ENCODE data around the gene DSG2.

Gene DSG2

GRCh38 chr18:31586616-31587015 is 88.6 kb downstream of the DSG2 start:
- no peak for DNase-seq (ENCODE audit: extremely low read depth in 1 of 2, low read depth in 1 of 2)

- no peak for DNase-seq (ENCODE audit: extremely low read depth in 1 of 2, low read depth in 1 of 2)
These were observed 89.6 kb downstream of the DSG2 start for GRCh38 chr18:31587529-31587928.

GRCh38 chr18:31590570-31590969 is 92.6 kb downstream of the DSG2 start:
- DNase-seq (ENCODE audit: extremely low read depth in 1 of 2, low read depth in 1 of 2) = no peak

GRCh38 chr18:31591113-31591512 is 93.1 kb downstream of the DSG2 start:
- no peak for DNase-seq (ENCODE audit: extremely low read depth in 1 of 2, low read depth in 1 of 2)

- DNase-seq (ENCODE audit: extremely low read depth in 1 of 2, low read depth in 1 of 2) = no peak
These were observed 93.7 kb downstream of the DSG2 start, which contains the start of gene TTR for GRCh38 chr18:31591628-31592027. Gene TTR (plus strand): TSS chr18:31591877. CDS start chr18:31591903, 26 bp downstream.

- no peak for DNase-seq (ENCODE audit: extremely low read depth in 1 of 2, low read depth in 1 of 2)
These were observed 94.7 kb downstream of the DSG2 start for GRCh38 chr18:31592506-31593157.

- no peak for DNase-seq (ENCODE audit: extremely low read depth in 1 of 2, low read depth in 1 of 2)
These were observed 97.3 kb downstream of the DSG2 start for GRCh38 chr18:31595121-31595771.

GRCh38 chr18:31596081-31596872 is 98.3 kb downstream of the DSG2 start:
- no peak for DNase-seq (ENCODE audit: extremely low read depth in 1 of 2, low read depth in 1 of 2)

- no peak for DNase-seq (ENCODE audit: extremely low read depth in 1 of 2, low read depth in 1 of 2)
These were observed 100.2 kb downstream of the DSG2 start for GRCh38 chr18:31598021-31598805.
